AG04449 (cell line): ENCODE results near the gene UCP3.

Experiments
- CTCF ChIA-PET: fragments of 350-600 bp; formaldehyde crosslinking; extraction: SDS; loops from one replicate; lab custom pipeline; 2021; ENCODE audit warnings: antibody characterized with exemption; lab: Yijun Ruan, JAX
- POLR2A ChIA-PET: fragments of 400-600, 350-600 bp; formaldehyde crosslinking; extraction: SDS; loops from one replicate; lab custom pipeline; 2020; ENCODE audit warnings: antibody characterized with exemption, inconsistent platforms; lab: Yijun Ruan, JAX
- DNase-seq: peaks from one replicate; pipeline ENCODE4 v3.0.0-alpha.2; 2010; ENCODE audit warnings: low read depth, low spot score
- H3K4me3 ChIP-seq: 2 replicates; pipeline ENCODE4 v1.5.1; 2011; ENCODE audit warnings: low read depth, mild to moderate bottlenecking, control low read depth, low read length
- TF ChIP-seq, protein P1 (sequence below): IDR thresholded peaks from one replicate; pipeline ENCODE4 v1.5.1; 2011; ENCODE audit warnings: mild to moderate bottlenecking, moderate library complexity, low read length, control low read depth, inconsistent platforms; ENCODE audit not compliant: insufficient read depth; ENCODE audit errors: missing control alignments

UCP3 gene

DNA sequence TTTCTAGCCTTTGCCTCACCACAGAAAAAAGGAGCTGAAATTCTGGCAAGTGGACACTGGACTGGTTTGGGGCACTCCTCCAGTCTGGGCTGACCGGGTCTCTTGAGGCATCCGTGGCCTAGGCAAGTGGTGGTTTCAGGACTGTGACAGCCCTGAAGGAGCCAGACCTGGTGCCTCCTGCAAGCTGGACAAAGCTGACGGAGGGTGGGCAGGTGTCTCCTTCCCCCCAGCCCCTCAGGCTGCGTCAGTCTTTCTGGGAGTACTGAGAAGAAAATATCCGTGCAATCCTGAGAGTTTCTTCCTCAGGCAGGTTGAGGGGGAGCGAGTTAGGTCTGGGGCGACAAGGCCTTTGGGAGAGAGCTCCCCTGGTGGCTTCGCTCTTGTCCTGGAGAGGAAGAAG, 4.3 kb upstream of the UCP3 start:
- no peak for DNase-seq
- ChIA-PET CTCF (interaction anchor here (1.0 kb wide), 2 partner anchors 40 to 49 kb away, joined by 3 read pairs; no protein-coding TSS in a partner anchor), POLR2A (no interaction called here)
- no peak overlapping the region for H3K4me3 ChIP-seq
- TF ChIP-seq, protein P1, sequence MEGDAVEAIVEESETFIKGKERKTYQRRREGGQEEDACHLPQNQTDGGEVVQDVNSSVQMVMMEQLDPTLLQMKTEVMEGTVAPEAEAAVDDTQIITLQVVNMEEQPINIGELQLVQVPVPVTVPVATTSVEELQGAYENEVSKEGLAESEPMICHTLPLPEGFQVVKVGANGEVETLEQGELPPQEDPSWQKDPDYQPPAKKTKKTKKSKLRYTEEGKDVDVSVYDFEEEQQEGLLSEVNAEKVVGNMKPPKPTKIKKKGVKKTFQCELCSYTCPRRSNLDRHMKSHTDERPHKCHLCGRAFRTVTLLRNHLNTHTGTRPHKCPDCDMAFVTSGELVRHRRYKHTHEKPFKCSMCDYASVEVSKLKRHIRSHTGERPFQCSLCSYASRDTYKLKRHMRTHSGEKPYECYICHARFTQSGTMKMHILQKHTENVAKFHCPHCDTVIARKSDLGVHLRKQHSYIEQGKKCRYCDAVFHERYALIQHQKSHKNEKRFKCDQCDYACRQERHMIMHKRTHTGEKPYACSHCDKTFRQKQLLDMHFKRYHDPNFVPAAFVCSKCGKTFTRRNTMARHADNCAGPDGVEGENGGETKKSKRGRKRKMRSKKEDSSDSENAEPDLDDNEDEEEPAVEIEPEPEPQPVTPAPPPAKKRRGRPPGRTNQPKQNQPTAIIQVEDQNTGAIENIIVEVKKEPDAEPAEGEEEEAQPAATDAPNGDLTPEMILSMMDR: no peak

DNA sequence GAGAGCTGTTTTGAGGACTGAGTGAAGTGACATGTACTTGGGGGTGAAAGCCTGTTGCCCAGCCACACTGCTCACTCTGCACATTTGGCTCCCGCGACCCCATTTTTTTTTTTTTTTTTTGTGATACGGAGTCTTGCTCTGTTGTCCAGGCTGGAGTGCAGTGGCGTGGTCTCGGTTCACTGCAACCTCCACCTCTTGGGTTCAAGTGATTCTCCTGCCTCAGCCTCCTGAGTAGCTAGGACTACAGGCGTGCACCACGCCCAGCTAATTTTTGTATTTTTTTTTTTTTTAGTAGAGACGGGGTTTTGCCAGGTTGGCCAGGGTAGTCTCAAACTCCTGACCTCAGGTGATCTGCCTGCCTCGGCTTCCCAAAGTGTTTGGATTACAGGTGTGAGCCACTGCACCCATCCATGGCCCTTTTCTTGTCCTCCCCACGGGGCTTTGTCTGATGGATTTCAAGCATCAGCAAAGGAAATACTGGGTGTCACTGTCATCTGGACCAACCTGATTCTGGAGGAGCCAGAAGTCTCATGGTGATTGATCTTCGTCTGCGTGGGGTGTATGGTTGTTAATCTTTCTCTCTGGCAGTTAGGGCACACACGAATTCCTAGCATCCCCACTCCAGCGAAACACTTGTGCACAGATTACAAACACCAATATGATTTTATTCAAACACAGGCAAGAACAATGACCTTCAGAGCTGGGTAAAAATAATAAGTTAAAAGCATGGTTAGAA, 3.4 kb upstream of the UCP3 start:
- H3K4me3 ChIP-seq: no peak overlapping the region
- ChIA-PET CTCF (interaction anchor here (1.0 to 1.4 kb wide), 2 partner anchors 10 to 41 kb away, joined by 3 read pairs; no protein-coding TSS in a partner anchor), POLR2A (no interaction called here)
- DNase-seq: no peak
- TF ChIP-seq, protein P1: no peak

DNA sequence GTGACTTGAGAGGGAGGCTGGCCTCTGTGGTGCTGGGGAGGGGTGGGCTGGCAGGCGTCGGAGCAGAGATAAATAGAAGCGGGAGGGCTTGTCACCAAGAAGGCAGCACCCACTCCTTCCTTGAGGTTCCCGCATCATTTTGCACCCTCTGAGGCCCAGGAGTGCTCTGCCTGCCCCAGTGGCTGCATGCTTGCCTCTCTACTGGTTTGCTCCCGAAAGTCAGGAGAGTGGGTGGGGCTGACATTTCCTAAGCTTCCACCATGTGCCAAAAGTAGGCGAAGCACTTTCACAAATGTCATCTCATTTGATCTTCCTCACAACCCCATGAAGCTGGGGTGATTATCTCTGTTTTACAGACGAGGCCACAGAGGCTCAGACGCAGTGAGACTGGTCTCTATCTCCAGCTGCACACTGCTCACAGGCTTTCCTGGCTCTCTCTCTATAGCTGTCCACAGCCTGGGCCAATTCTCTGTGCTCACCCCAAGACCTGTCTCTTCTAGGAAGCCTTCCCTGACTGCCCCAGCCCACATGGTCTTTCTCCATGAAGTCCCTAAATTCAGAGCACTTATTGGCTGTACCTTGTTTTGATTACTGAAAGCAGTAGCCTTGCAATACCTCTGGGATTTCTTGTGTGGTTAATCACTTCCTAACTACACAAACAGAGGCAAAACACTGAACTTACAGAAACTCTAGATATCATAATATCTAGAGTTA, 2.6 kb upstream of the UCP3 start:
- POLR2A ChIA-PET: no interaction called here
- TF ChIP-seq, protein P1: no peak
- no peak overlapping the region for H3K4me3 ChIP-seq
- no peak for DNase-seq
- CTCF ChIA-PET: interaction anchor here (1.4 kb wide), 1 partner anchor 10 kb away, joined by 3 read pairs; no protein-coding TSS in a partner anchor

DNA sequence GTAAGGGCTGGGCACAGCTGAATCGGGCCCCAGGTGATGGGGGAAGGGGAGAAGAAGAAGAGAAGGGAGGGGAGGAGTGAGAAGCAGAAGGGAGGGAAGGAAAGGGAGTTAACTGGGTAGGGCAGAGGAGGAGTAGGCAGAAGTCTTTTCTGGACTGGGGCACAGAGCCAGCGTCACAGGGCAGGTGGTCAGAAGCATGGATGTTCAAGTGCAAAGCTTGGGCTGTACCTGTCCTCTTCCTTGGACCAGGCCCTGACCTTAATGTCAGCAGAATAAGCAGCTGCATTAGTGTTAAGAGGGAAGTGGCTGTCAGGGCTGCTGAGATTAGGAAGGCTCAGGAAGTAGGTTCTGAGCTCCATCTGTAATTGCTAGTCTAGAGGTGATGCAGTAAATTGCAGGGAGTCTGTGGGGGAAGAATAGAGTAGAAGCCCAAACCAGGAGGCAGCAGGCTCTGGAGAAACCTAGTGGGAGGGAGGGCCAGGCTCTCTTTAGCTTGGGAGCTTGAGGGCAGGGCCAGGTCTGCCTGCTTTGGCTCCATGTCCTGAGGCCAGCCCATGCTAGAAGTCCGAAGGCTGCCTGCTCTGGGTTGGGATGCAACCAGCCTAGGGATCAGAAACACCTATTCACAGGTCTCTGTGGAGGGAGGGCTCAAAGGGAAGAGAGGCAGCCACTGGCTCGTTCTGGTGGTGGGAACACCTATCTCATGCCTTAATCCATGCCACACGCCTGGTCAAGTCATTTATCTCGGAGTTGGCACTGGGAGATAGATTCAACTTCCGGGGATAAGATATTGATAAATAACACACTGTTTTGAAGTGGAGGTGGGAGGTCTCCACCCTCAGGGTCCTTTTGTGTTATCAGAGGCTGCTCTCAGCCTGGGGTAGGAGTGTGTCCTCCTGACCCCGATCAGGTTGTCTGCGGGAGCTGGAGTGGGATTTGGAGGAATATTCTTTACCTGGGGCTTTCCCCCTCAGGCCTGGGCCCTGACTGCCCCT, 1.7 kb upstream of the UCP3 start:
- CTCF ChIA-PET: interaction anchor here (1.4 kb wide), 1 partner anchor 9 kb away, joined by 3 read pairs; no protein-coding TSS in a partner anchor
- H3K4me3 ChIP-seq: no peak overlapping the region
- POLR2A ChIA-PET: no interaction called here
- TF ChIP-seq, protein P1: no peak
- DNase-seq: no peak

DNA sequence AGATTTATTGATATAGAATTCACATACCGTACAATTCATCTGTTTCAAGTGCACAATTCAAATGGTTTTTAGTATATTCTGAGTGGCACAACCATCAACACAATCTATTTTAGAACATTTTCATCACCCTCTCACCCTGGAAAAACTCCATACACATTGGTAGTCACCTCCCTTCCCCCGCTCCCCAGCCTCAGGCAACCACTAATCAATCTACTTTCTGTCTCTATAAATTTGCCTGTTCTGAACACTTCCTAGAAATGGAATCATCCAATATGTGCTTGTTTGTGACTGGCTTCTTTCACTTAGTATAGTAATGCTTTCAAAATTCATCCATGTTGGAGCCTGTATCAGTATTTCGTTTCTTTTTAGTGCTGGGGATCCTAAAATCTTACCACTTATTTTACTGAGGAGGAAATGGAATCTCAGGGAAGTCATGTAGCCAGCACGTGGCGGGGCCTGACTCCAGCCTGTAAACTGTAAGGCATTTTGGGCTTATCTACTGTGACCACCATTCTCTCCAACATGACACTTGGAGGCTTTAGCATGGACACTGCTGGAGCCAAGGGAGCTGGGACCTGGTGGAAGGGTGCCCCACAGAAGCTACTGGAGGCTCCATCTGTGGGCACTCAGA, 905 bp upstream of the UCP3 start:
- TF ChIP-seq, protein P1: no peak
- ChIA-PET POLR2A (no interaction called here), CTCF (no interaction called here)
- no peak overlapping the region for H3K4me3 ChIP-seq
- DNase-seq: no peak
